Measurements from ENCODE around the gene GNPTG. TPM values are rescaled to one million over a fixed set of nuclear protein-coding genes. Genes with fewer than 3 reads are reported as not detected.

GNPTG gene
- total RNA-seq, 1 donor from 2014 or later, result 52.9 TPM

DNA sequence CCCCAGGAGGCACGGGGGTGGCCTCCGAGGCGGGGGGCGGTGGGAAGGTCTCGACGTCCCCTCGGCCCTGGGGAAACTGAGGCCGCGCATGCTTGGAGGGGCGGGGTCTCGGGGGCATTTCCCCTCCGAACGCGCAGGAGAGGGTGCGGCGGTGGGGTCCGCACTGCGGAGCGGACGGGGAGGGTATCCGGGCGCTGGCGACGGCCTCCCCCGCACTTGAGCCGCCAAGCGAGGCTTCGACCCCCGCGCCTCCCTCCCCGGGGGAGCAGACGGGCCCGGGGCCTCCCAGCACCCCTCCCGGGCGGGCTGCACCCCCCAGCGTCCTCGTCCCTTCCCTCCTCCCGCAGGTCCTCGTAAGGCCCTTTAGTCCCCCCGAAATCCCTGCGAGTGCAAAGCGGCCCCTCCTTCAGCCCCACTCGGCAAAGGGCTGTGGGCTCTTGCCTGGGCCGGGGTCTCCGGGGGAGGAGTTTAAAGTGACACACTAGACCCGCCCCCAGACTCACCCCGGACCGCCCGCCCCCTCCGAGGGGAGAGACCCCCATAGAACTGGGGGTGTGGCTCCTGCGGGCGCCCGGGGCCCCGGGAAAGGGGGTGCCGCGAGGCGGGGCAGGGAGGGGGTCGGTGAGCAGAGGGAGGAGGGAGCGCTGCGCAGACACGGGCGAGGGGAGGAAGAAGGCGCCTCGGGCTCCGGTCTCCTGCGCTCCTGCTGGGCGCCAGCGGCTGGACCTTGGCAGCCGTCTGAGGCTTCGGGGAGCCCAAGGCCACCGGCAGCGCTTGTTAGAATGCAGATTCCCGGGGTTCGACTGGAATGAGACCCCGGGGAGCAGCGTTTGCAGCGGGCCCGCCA is 17.7 kb upstream of the GNPTG start:
- no peaks in the 10 kb centered on the region for H3K36me3 Mint-ChIP-seq
- H3K4me3 Mint-ChIP-seq, result no peak overlapping the region
- TF ChIP-seq, protein P1, sequence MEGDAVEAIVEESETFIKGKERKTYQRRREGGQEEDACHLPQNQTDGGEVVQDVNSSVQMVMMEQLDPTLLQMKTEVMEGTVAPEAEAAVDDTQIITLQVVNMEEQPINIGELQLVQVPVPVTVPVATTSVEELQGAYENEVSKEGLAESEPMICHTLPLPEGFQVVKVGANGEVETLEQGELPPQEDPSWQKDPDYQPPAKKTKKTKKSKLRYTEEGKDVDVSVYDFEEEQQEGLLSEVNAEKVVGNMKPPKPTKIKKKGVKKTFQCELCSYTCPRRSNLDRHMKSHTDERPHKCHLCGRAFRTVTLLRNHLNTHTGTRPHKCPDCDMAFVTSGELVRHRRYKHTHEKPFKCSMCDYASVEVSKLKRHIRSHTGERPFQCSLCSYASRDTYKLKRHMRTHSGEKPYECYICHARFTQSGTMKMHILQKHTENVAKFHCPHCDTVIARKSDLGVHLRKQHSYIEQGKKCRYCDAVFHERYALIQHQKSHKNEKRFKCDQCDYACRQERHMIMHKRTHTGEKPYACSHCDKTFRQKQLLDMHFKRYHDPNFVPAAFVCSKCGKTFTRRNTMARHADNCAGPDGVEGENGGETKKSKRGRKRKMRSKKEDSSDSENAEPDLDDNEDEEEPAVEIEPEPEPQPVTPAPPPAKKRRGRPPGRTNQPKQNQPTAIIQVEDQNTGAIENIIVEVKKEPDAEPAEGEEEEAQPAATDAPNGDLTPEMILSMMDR (IDR thresholded peaks at IDR 0.05; ENCODE audit: unreplicated experiment), result no peak
- H3K27me3 Mint-ChIP-seq (ENCODE audit: low read depth), result peaks cover 68% of the 10 kb centered on the region
- no peaks in the 10 kb centered on the region for H3K9me3 Mint-ChIP-seq
- peaks cover 8% of the 10 kb centered on the region for H3K4me1 Mint-ChIP-seq
- H3K27ac Mint-ChIP-seq, result no peak overlapping the region
- no peak for DNase-seq (ENCODE audit: low spot score in 2 of 2, unreplicated experiment in 2 of 2)

DNA sequence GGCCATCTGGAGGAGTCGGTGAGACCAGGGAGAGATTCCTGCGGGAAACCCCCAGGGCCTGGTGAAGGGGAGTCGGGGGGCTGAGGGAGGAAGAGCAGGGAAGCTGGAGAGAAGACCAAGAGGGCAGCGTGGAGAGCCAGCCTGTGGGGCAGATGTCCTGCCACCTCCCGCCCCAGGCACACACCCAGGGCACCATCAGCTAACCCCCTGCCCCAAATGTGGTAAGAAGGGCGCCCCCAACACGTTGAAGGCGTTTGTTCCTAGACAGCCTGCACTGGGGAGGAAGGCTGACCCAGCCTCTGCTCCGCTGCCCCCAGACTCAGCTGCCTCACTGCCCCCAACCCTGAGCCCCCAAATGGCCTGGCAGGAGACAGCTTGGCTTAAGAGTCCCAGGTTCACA is 17.0 kb upstream of the GNPTG start:
- H3K4me1 Mint-ChIP-seq, result peaks cover 8% of the 10 kb centered on the region
- DNase-seq (ENCODE audit: low spot score in 2 of 2, unreplicated experiment in 2 of 2), result no peak
- H3K9me3 Mint-ChIP-seq, result no peaks in the 10 kb centered on the region
- no peak overlapping the region for H3K27ac Mint-ChIP-seq
- TF ChIP-seq, protein P1 (IDR thresholded peaks at IDR 0.05; ENCODE audit: unreplicated experiment), result no peak
- no peak overlapping the region for H3K4me3 Mint-ChIP-seq
- H3K36me3 Mint-ChIP-seq, result no peaks in the 10 kb centered on the region
- peaks cover 68% of the 10 kb centered on the region for H3K27me3 Mint-ChIP-seq (ENCODE audit: low read depth)

DNA sequence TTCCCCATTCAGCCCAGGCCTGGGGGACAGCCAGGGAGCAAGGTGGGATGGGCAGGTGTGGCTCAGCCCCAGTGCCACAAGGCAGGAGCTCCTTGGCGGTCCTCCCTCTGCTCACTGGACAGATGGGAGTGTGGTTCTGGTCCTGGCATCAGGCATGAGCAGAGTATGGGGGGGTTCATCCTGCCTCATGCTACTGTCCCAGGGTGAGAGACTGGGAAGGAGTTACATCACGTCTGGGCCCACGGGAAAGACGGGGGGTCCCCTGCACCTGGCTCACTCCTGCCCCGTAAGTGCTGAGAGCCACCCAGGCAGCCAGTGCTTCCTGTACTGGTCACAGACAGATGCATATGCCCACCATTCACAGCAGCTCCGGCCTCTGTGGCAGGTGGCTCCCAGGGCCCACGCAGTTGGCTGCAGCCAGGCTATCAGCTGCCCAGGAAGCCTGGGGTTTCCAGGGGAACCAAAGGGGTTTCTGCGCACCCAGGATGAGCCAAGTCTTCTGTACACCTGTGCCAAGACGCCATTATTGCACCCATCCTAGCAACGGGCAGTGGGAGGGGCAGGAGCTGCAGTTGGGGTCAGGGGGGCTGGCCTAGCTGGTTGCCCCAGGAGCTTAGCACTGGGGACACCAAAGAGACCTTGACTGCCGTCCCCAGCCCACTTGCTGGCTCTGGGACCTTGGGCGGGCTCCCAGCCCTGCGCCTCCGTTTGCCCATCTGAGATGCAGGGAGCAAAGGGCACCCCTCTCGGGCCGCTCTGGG is 16.3 kb upstream of the GNPTG start:
- peaks cover 8% of the 10 kb centered on the region for H3K4me1 Mint-ChIP-seq
- H3K9me3 Mint-ChIP-seq, result no peaks in the 10 kb centered on the region
- H3K36me3 Mint-ChIP-seq, result no peaks in the 10 kb centered on the region
- H3K4me3 Mint-ChIP-seq, result no peak overlapping the region
- TF ChIP-seq, protein P1 (IDR thresholded peaks at IDR 0.05; ENCODE audit: unreplicated experiment), result no peak
- DNase-seq (ENCODE audit: low spot score in 2 of 2, unreplicated experiment in 2 of 2), result no peak
- peaks cover 68% of the 10 kb centered on the region for H3K27me3 Mint-ChIP-seq (ENCODE audit: low read depth)
- H3K27ac Mint-ChIP-seq, result no peak overlapping the region

DNA sequence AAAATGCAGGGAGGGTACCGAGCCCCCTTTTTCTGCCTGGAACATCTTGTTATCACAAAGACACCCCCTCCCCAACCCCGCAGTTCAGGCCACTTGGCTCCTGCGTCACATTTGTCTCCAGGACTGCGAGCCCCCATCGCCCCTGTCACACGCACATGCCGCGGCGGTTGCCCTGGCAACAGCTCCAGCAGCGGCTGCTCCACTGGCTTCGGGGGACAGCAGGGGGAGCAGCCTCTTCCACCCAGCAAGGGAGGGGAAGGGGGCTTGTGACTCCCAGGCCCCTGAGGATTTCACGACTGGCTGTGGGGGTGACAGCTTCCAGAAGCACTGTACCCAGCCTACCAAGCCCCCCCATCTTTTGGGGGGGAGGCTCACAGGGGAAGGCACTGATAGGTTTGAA is 15.7 kb upstream of the GNPTG start:
- TF ChIP-seq, protein P1 (IDR thresholded peaks at IDR 0.05; ENCODE audit: unreplicated experiment), result no peak
- H3K9me3 Mint-ChIP-seq, result no peaks in the 10 kb centered on the region
- no peak for DNase-seq (ENCODE audit: low spot score in 2 of 2, unreplicated experiment in 2 of 2)
- peaks cover 66% of the 10 kb centered on the region for H3K27me3 Mint-ChIP-seq (ENCODE audit: low read depth)
- no peak overlapping the region for H3K27ac Mint-ChIP-seq
- H3K4me1 Mint-ChIP-seq, result peaks cover 8% of the 10 kb centered on the region
- no peak overlapping the region for H3K4me3 Mint-ChIP-seq
- no peaks in the 10 kb centered on the region for H3K36me3 Mint-ChIP-seq

DNA sequence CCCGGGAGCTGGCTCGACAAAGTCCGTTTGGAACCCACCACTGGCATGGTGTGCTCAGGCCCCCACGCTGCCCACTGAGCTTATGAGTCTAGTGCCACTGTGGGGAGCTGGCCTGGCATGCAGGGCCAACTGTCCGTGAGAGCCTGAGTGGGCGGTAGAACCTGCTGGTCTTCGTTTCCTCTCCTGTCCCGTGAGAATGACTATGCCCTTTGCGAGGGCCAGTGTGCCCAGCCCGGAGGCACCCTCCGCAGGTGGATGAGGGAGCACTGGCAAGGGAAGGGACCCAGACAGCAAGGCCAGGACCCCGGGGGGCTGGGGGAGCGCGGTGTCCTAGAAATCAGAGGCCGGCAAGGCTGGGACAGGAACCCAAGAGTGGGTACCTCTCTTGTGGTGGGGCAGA is 15.1 kb upstream of the GNPTG start:
- H3K36me3 Mint-ChIP-seq, result no peaks in the 10 kb centered on the region
- TF ChIP-seq, protein P1 (IDR thresholded peaks at IDR 0.05; ENCODE audit: unreplicated experiment), result no peak
- H3K4me3 Mint-ChIP-seq, result no peak overlapping the region
- no peak for DNase-seq (ENCODE audit: low spot score in 2 of 2, unreplicated experiment in 2 of 2)
- H3K27ac Mint-ChIP-seq, result no peak overlapping the region
- H3K27me3 Mint-ChIP-seq (ENCODE audit: low read depth), result peaks cover 60% of the 10 kb centered on the region
- H3K4me1 Mint-ChIP-seq, result peaks cover 7% of the 10 kb centered on the region
- no peaks in the 10 kb centered on the region for H3K9me3 Mint-ChIP-seq
